Bronchus fibroblast of lung (primary cell): ENCODE measurements around the gene SUPT20HL1. TPM values are rescaled to one million over a fixed set of nuclear protein-coding genes. Genes with fewer than 3 reads are reported as not detected.

Experiments used
- total RNA-seq: library from RNA; depleted of rRNA; stranded (reverse); fragments of >200 nt; gene quantifications from 2 replicates; pipeline ENCODE4 v1.2.3, GENCODE V29; 2015

Gene SUPT20HL1
- not detected in 2 replicates for total RNA-seq

GRCh38 chrX:24360272-24360671, at the start of gene SUPT20HL1:
Gene SUPT20HL1 (plus strand): TSS chrX:24360639. CDS start chrX:24362761, 2,122 bp downstream.

GRCh38 chrX:24314019-24314635, 46.3 kb upstream of the SUPT20HL1 start, which contains the start of gene SUPT20HL2:
Gene SUPT20HL2 (minus strand): TSS chrX:24314069. CDS start chrX:24313315, 754 bp downstream.

Other genes with a start within 250 kb of the SUPT20HL1 start
- gene ZFX, start 210.9 kb upstream of the SUPT20HL1 start, total RNA-seq, result 14.4 and 18.5 TPM in 2 replicates
- gene SUPT20HL2, start 46.6 kb upstream of the SUPT20HL1 start, total RNA-seq, result not detected in 2 replicates
- 3.3 and 4.4 TPM in 2 replicates for gene PDK3, start 104.6 kb downstream of the SUPT20HL1 start, total RNA-seq